Erythroblast (primary cell): ENCODE data around the gene ASIC3.

Experiments
- GATA1 ChIP-seq: IDR thresholded peaks from 2 replicates; pipeline ENCODE4 v1.6.1; 2011; ENCODE audit warnings: low read depth, mild to moderate bottlenecking, control low read depth, low read length, moderate library complexity
- POLR2A ChIP-seq: IDR thresholded peaks from 2 replicates; pipeline ENCODE4 v1.6.1; 2011; ENCODE audit warnings: mild to moderate bottlenecking, low read length

DNA sequence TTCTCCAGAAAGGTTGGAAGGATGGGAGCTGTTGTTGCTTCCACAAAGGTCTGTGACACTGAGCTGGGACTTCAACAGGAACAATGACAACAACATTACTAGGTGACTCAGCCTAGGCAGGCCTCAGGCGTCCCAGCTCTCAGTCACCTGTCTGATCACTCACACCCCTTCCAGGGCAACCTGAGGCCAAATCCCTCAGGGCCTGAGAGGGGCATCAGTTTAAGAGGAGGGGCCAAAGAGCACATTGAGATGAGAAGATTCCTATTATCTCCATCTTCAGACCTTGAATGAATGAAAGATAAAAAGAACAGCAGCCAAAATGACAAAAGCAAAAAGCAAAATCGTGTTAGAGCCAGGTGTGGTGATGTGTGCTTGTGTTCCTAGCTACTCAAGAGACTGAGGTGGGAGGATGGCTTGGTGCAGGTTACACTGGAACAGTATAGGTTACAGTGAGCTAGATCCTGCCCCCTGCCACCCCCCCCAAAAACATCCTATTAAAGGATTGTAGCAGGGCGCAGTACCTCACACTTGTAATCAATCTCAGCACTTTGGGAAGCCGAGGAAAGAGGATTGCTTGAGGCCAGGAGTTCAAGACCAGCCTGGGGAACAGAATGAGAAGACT, 23.8 kb upstream of the ASIC3 start, which contains the start of gene ATG9B:
- TF ChIP-seq POLR2A (no peak), GATA1 (no peak)
